ENCODE data around the gene ARHGAP22.

Gene ARHGAP22

DNA sequence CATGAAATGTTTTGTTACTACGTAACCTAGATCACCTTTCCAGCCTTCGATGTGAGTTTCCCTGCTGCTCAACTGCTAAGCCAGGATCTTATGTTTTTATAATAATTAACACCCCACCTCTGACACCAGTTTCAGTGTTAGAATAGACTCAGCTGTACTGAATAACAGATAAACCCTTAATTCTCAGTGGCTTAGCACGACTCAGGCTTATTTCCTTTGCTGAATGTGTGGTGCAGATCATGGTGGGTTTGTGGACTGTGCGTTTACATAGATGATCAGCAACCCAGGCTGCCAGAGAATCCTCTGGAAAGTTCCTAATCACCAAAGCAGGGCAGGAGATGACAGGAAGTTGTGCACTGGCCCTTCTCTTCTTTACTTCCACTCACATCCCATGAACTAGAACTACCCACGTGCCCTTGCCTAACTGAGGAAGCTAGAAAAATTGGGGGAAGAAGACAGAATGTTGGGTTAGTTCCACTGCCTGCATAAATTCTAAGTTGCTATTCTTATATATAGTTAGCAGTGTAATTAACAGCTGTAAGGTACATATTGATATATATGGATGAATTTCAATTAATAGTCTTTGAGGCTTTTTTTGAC lies 186.6 kb downstream of the ARHGAP22 start:
- no peak for DNase-seq (ENCODE audit: low read depth)

DNA sequence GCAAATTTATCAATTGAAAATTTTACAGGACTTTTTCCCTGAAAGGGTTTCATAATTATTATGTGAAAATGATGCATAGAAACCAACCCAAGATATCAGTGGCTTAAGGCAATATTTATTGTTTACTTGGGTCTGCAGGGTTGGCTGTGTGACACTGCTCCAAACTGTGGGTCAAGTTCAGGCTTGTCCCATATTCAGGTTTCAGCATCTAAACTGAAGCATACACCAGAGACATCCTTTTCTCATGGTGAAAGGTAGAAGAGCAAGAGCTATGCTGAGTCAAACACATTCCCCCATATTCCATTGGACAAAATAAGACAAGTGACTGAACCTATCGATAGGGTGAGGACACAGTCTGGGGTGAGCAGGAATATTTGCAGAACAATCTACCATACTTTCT lies 187.5 kb downstream of the ARHGAP22 start:
- no peak for DNase-seq (ENCODE audit: low read depth)

DNA sequence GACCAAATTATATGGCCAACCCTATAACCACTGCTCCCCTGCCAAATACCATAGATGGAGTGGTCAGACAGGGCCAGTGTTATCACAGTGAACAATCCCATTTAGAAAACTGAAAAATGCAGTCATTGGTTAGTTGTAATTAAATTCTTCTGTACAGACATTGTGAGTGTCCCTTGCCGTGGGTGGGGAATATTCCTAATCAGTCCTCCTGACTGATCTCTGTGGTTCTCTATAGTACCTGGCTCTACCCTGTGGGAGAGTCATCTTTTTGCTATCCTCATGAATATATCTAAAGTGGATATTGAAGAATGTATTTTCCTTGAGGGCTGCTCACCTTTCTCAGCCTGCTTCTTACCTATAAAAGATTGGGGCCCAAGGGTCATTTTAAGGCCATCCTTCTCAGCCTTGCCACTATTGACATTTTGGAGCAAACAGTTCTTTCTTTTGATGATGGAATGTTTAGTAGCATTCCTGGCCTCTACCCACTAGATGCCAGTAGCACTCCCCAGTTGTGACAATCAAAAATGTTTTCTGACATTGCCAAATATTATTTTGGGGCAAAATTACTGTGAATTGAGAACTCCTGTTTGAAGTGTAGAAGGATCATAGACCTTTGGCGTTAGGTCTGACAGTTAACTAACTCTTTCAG lies 188.2 kb downstream of the ARHGAP22 start:
- no peak for DNase-seq (ENCODE audit: low read depth)

DNA sequence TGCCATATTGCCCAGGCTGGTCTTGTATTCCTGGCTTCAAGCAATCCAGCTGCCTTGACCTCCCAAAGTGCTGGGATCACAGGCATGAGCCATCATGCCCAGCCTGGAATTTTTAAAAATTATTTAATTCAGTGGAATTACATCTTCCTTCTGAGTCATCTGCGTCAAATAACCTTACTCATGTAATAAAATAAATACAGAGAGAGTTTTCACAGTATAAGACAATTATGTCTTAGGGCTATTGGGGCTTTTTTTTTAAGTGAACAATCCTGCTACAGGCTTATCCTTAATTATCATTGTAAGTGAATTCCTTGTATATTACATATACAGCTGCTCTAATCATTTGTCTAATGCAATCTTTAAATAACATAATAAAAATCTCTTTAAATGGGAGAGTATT lies 190.1 kb downstream of the ARHGAP22 start:
- no peak for DNase-seq (ENCODE audit: low read depth)

DNA sequence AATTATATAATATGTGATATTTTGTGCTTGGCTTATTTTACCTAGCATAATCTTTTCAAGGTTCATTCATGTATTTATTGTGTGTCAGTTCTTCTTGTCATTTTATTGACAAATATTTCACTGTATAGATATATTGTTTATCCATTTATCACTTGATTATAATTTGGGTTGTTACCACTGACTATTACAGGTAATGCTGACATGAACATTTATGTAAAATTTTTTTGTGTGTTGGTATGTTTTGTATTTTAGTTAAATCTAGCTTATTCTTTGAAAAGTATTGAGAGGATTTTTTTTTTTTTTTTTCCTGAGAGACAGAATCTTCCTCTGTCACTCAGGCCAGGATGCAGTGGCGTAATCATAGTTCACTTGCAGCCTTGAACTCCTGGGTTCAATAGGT lies 190.7 kb downstream of the ARHGAP22 start:
- no peak for DNase-seq (ENCODE audit: low read depth)

- DNase-seq (ENCODE audit: low read depth), result no peak
These were observed 191.9 kb downstream of the ARHGAP22 start for GRCh38 chr10:48412933-48413332.

GRCh38 chr10:48412081-48412480 lies 192.8 kb downstream of the ARHGAP22 start:
- no peak for DNase-seq (ENCODE audit: low read depth)

DNA sequence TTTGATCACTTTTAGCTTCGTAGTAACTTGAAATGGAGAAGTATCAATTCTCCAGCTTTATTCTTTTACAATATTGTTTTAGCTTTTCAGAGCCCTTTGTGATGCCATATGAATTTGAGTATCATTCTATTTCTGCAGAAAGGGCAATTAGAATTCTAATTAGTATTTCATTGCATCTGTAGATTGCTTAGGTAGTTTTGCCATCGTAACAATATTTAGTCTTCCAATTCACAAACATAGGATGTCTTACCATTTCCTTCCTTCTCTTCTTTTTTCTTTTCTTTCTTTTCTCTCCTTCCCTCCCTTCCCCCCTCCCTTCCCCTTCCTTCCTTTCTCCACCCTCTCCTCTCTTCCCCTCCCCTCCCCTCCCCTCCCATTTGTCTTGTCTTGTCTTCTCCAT lies 193.4 kb downstream of the ARHGAP22 start:
- no peak for DNase-seq (ENCODE audit: low read depth)

DNA sequence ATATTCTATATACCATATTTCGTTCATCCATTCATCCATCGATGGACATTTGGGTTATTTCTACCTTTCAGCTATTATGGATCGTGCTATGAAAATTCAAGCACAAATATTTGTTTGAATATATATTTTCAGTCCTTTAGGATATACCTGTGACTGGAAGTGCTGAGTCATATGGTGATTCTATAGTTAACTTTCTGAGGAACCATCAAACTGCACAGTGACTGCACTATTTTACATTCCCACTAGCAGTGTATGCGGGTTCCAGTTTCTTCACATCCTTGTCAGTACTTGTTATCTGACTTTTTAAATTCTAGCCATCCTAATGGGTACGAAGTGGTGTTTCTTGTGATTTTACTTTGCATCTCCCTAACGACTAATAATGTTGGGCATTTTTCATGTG lies 194.4 kb downstream of the ARHGAP22 start:
- DNase-seq (ENCODE audit: low read depth), result no peak

- no peak for DNase-seq (ENCODE audit: low read depth)
These were observed 198.2 kb downstream of the ARHGAP22 start for GRCh38 chr10:48406658-48407057.

GRCh38 chr10:48406204-48406603 lies 198.7 kb downstream of the ARHGAP22 start:
- DNase-seq (ENCODE audit: low read depth), result peak; percentile 89

GRCh38 chr10:48404646-48405045 lies 200.2 kb downstream of the ARHGAP22 start:
- peak; percentile 93 for DNase-seq (ENCODE audit: low read depth)

DNA sequence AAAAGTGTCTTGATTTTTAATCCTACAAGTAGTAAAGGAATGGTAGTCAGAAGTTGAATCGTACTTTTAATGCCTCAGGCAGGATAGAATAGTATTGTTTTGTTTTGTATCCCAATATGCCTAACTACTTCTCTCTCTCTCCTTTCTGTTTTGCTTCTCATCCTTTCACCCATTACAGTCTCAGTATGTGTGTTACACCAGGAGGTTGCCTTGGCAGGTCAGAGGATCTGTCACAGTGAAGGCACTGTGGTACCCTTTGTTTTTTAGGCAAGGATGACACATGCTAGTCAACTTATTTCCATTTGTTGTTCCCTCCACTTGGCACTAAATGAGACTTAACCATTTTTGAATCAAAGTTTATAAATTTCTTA lies 204.0 kb downstream of the ARHGAP22 start:
- no peak for DNase-seq (ENCODE audit: low read depth)

- no peak for DNase-seq (ENCODE audit: low read depth)
These were observed 204.6 kb downstream of the ARHGAP22 start for GRCh38 chr10:48400129-48400849.

GRCh38 chr10:48399551-48399950 lies 205.3 kb downstream of the ARHGAP22 start:
- DNase-seq (ENCODE audit: low read depth), result no peak

DNA sequence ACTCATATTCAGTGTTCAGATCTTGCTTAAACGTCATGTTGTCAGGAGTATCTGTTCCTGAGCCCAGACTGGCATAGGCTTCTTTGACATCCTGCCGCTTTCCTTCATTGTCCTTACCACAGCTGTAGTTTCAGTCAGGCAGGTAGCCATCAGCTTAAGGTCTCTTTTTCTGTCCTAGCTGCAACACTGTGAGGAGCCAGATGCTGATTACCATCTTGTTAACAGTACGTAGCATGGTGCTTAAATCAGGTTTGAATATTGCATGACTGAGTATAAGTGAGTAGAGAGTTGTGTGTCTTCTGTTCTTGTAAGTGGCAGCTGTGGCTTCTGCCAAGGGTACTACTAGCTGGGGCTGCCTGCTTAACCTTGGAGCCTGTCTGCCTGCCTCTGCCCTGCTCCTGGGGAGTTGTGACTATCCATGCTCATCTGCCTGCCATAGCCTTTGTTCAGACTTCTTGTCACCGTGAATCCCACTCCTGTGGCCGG lies 205.8 kb downstream of the ARHGAP22 start:
- peak; percentile 13 for DNase-seq (ENCODE audit: low read depth)

- no peak for DNase-seq (ENCODE audit: low read depth)
These were observed 206.6 kb downstream of the ARHGAP22 start for GRCh38 chr10:48398261-48398660.

All from amniotic epithelial cell (primary cell).